GM12892 (cell line): ENCODE results near the gene SDHAF4.

Experiments used
- POLR2A ChIP-seq: IDR thresholded peaks from 2 replicates; pipeline ENCODE4 v1.6.1; 2011; ENCODE audit warnings: low read depth, low read length, control low read depth
- POLR2AphosphoS5 ChIP-seq: IDR thresholded peaks from 2 replicates; pipeline ENCODE4 v1.6.1; 2011; ENCODE audit warnings: low read depth, low read length, control low read depth
- TAF1 ChIP-seq: IDR thresholded peaks from 2 replicates; pipeline ENCODE4 v1.6.1; 2011; ENCODE audit warnings: low read depth, mild to moderate bottlenecking, control low read depth, low read length, borderline replicate concordance

GRCh38 chr6:70552974-70553373 is 13.8 kb upstream of the SDHAF4 start:
- TF ChIP-seq POLR2A = no peak
- no peak for TF ChIP-seq TAF1
- no peak for TF ChIP-seq POLR2AphosphoS5
